ENCODE data around the gene ALPI. TPM values are rescaled to one million over a fixed set of nuclear protein-coding genes. Genes with fewer than 3 reads are reported as not detected.

ALPI gene
- total and polyA plus RNA-seq, 8 donors: 1.4 to 12.3 TPM; not detected in 6

- Histone ChIP-seq H3K4me1 (peaks cover 10 to 28% (median 19%) of the 10 kb centered on the region in 4 donors), H3K27me3 (peaks cover 32 to 91% (median 50%) of the 10 kb centered on the region in 3 donors), H3K4me3 (no peak overlapping the region), H3K27ac (no peak overlapping the region), H3K36me3 (no peaks in the 10 kb centered on the region), H3K9me3 (no peaks in the 10 kb centered on the region)
- DNase-seq: no peak
- TF ChIP-seq POLR2AphosphoS5 (IDR thresholded peaks at IDR 0.05) (no peak), CTCF (IDR thresholded peaks at IDR 0.05) (no peak), POLR2A (IDR thresholded peaks at IDR 0.05) (no peak), EP300 (IDR thresholded peaks at IDR 0.05) (no peak)
- intact Hi-C loops (cut with DNase I; ENCODE audit: low total_unique reads): no loop called here
- 29 to 75% (median 35%) methylated on average over 6 to 16 of the region's 16 CpGs for WGBS, 5 donors
These were observed 32.3 kb downstream of the ALPI start for GRCh38 chr2:232488097-232488711.

GRCh38 chr2:232488721-232489300 is 32.9 kb downstream of the ALPI start:
- no peak overlapping the region for H3K4me3 ChIP-seq
- no peaks in the 10 kb centered on the region for H3K36me3 ChIP-seq
- no peaks in the 10 kb centered on the region for H3K9me3 ChIP-seq
- intact Hi-C loops (cut with DNase I; ENCODE audit: low total_unique reads): no loop called here
- WGBS, 5 donors: 75 to 88% (median 83%) methylated on average over 5 of the region's 5 CpGs
- no peak for DNase-seq
- no peak overlapping the region for H3K27ac ChIP-seq
- H3K4me1 ChIP-seq: peaks cover 10 to 28% (median 19%) of the 10 kb centered on the region in 4 donors
- TF ChIP-seq EP300 (IDR thresholded peaks at IDR 0.05) (no peak), CTCF (IDR thresholded peaks at IDR 0.05) (no peak), POLR2A (IDR thresholded peaks at IDR 0.05) (no peak), POLR2AphosphoS5 (IDR thresholded peaks at IDR 0.05) (no peak)
- H3K27me3 ChIP-seq: peaks cover 27 to 85% (median 46%) of the 10 kb centered on the region in 3 donors

GRCh38 chr2:232489516-232490220 is 33.7 kb downstream of the ALPI start:
- intact Hi-C loops (cut with DNase I; ENCODE audit: low total_unique reads): no loop called here
- peaks cover 25 to 76% (median 37%) of the 10 kb centered on the region in 3 donors for H3K27me3 ChIP-seq
- no peak for TF ChIP-seq CTCF (IDR thresholded peaks at IDR 0.05)
- TF ChIP-seq EP300 (IDR thresholded peaks at IDR 0.05): no peak
- TF ChIP-seq POLR2AphosphoS5 (IDR thresholded peaks at IDR 0.05): no peak
- TF ChIP-seq POLR2A (IDR thresholded peaks at IDR 0.05): no peak
- H3K9me3 ChIP-seq: no peaks in the 10 kb centered on the region
- no peak overlapping the region for H3K4me3 ChIP-seq
- 63 to 74% (median 70%) methylated on average over 8 to 9 of the region's 9 CpGs for WGBS, 5 donors
- no peak overlapping the region for H3K27ac ChIP-seq
- peaks cover 10 to 28% (median 19%) of the 10 kb centered on the region in 4 donors for H3K4me1 ChIP-seq
- no peak for DNase-seq
- no peaks in the 10 kb centered on the region for H3K36me3 ChIP-seq

- intact Hi-C loops (cut with DNase I; ENCODE audit: low total_unique reads): no loop called here
- Histone ChIP-seq H3K4me1 (peaks cover 10 to 25% (median 15%) of the 10 kb centered on the region in 4 donors), H3K27me3 (peaks cover 20 to 68% (median 29%) of the 10 kb centered on the region in 3 donors), H3K27ac (no peak overlapping the region), H3K36me3 (no peaks in the 10 kb centered on the region), H3K4me3 (no peak overlapping the region), H3K9me3 (no peaks in the 10 kb centered on the region)
- WGBS, 5 donors: 83 to 89% (median 87%) methylated on average over 24 to 30 of the region's 30 CpGs
- no peak for TF ChIP-seq POLR2A (IDR thresholded peaks at IDR 0.05)
- TF ChIP-seq POLR2AphosphoS5 (IDR thresholded peaks at IDR 0.05): no peak
- TF ChIP-seq EP300 (IDR thresholded peaks at IDR 0.05): no peak
- TF ChIP-seq CTCF (IDR thresholded peaks at IDR 0.05): no peak
- no peak for DNase-seq
These were observed 34.5 kb downstream of the ALPI start for GRCh38 chr2:232490221-232491138.
